Stimulated activated CD4-positive, alpha-beta T cell treated with anti-CD3 and anti-CD28 coated beads, Interleukin-1b, Interleukin-23, amount 100 ng/mL, for 1 hour (primary cell): Measurements from ENCODE around the gene SLC22A3.
"Not testable (repeated sequence)": the region's sequence is repeated elsewhere in the genome, so short reads cannot be mapped to it uniquely, and the experiment has no call there.

Experiments used
- DNase-seq, 2 donors: peaks; one replicate each; pipeline ENCODE4 v3.0.0-alpha.2; 2020; ENCODE audit warnings: low read depth in 2 of 2

SLC22A3 gene

GRCh38 chr6:160348223-160349019 lies at the start of gene SLC22A3:
SLC22A3 (plus strand) TSS chr6:160348378; CDS start chr6:160348420, 42 bp downstream.
- no peak for DNase-seq

- no peak for DNase-seq
These were observed 48.6 kb upstream of the SLC22A3 start for GRCh38 chr6:160299559-160299958.

- DNase-seq, result no peak
These were observed 48.0 kb upstream of the SLC22A3 start for GRCh38 chr6:160300076-160300695.

GRCh38 chr6:160301339-160301738 lies 46.8 kb upstream of the SLC22A3 start:
- no peak for DNase-seq

GRCh38 chr6:160302431-160303082 lies 45.6 kb upstream of the SLC22A3 start:
- not testable (repeated sequence) for DNase-seq

- DNase-seq, result no peak
These were observed 44.4 kb upstream of the SLC22A3 start for GRCh38 chr6:160303806-160304205.

GRCh38 chr6:160305926-160306713 lies 42.1 kb upstream of the SLC22A3 start:
- no peak for DNase-seq

- no peak for DNase-seq
These were observed 38.5 kb upstream of the SLC22A3 start for GRCh38 chr6:160309718-160310117.

GRCh38 chr6:160312900-160313299 lies 35.3 kb upstream of the SLC22A3 start:
- no peak for DNase-seq

GRCh38 chr6:160315310-160315709 lies 32.9 kb upstream of the SLC22A3 start:
- no peak for DNase-seq

- no peak for DNase-seq
These were observed 31.9 kb upstream of the SLC22A3 start for GRCh38 chr6:160316261-160316660.

GRCh38 chr6:160319246-160319645 lies 28.9 kb upstream of the SLC22A3 start:
- DNase-seq, result no peak

GRCh38 chr6:160321729-160322505 lies 26.3 kb upstream of the SLC22A3 start:
- DNase-seq, result no peak

GRCh38 chr6:160327981-160328380 lies 20.2 kb upstream of the SLC22A3 start:
- DNase-seq, result no peak

GRCh38 chr6:160328447-160328846 lies 19.7 kb upstream of the SLC22A3 start:
- no peak for DNase-seq

- DNase-seq, result no peak
These were observed 19.0 kb upstream of the SLC22A3 start for GRCh38 chr6:160329188-160329587.

GRCh38 chr6:160330619-160331018 lies 17.6 kb upstream of the SLC22A3 start:
- DNase-seq, result no peak

GRCh38 chr6:160331204-160331603 lies 17.0 kb upstream of the SLC22A3 start:
- no peak for DNase-seq

GRCh38 chr6:160331753-160332152 lies 16.4 kb upstream of the SLC22A3 start:
- no peak for DNase-seq

- DNase-seq, result no peak
These were observed 15.1 kb upstream of the SLC22A3 start for GRCh38 chr6:160333101-160333500.

GRCh38 chr6:160333841-160334240 lies 14.3 kb upstream of the SLC22A3 start:
- DNase-seq, result no peak
